Loucy (cell line): ENCODE results near the gene KIF1B.

Experiments used
- EZH2phosphoT487 ChIP-seq: fragments of 200-600 bp; IDR thresholded peaks from 2 replicates; pipeline ENCODE4 v1.6.1; 2018; ENCODE audit warnings: antibody characterized with exemption, mild to moderate bottlenecking, moderate library complexity, borderline replicate concordance
- TF ChIP-seq, protein P1 (sequence below): fragments of 200-600 bp; sonication (generic); conservative IDR thresholded peaks from 2 replicates; pipeline ENCODE4 v1.5.1; 2014; ENCODE audit warnings: mild to moderate bottlenecking, antibody characterized with exemption, low read length

DNA sequence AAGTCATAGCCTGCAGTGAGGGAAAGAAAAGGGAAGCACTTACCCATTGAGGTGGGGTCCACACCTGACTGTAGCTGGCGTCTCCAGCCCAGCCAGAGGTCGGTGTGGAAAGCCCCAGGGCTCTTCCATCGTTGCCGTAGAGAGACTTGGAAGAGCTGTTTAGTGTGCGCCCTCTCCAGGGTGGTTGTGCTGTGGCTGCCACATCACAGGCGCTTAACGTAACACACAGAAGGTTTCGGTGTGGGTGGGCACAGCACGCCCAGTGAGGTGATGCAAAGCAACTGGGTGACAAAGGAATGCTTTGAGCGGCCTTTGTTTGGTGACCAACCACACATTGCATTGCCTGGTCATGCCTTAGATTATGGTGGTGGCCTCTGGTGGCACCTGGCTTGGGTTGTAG, 36.8 kb upstream of the KIF1B start:
- TF ChIP-seq, protein P1, sequence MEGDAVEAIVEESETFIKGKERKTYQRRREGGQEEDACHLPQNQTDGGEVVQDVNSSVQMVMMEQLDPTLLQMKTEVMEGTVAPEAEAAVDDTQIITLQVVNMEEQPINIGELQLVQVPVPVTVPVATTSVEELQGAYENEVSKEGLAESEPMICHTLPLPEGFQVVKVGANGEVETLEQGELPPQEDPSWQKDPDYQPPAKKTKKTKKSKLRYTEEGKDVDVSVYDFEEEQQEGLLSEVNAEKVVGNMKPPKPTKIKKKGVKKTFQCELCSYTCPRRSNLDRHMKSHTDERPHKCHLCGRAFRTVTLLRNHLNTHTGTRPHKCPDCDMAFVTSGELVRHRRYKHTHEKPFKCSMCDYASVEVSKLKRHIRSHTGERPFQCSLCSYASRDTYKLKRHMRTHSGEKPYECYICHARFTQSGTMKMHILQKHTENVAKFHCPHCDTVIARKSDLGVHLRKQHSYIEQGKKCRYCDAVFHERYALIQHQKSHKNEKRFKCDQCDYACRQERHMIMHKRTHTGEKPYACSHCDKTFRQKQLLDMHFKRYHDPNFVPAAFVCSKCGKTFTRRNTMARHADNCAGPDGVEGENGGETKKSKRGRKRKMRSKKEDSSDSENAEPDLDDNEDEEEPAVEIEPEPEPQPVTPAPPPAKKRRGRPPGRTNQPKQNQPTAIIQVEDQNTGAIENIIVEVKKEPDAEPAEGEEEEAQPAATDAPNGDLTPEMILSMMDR: no peak
- no peak for TF ChIP-seq EZH2phosphoT487
